CD8-positive, alpha-beta memory T cell (primary cell): ENCODE data around the gene PTGER1. TPM values are rescaled to one million over a fixed set of nuclear protein-coding genes. Genes with fewer than 3 reads are reported as not detected.

Source experiments
- CTCF ChIA-PET: fragments of 350-600 bp; sonication (Branson Sonifier 250); formaldehyde crosslinking; loops from one replicate; lab custom pipeline; 2021; ENCODE audit warnings: antibody characterized with exemption; lab: Charles Lee
- POLR2A ChIA-PET: fragments of 350-600 bp; sonication (Branson Sonifier 250); formaldehyde crosslinking; loops from one replicate; lab custom pipeline; 2021; ENCODE audit warnings: antibody characterized with exemption; lab: Charles Lee
- DNase-seq, 5 donors: peaks; one replicate each; pipeline versions ENCODE4 v3.0.0 to v3.0.0-alpha.2; 2020 to 2022; ENCODE audit warnings: mixed read lengths in 1 of 5
- H3K27ac ChIP-seq: one replicate; pipeline ENCODE4 v1.7.0; 2013; ENCODE audit warnings: low read depth, mild to moderate bottlenecking, low read length, moderate library complexity
- H3K27me3 ChIP-seq: 2 replicates; pipeline ENCODE4 v1.7.0; 2013; ENCODE audit warnings: low read length, mild to moderate bottlenecking; ENCODE audit not compliant: insufficient read depth, poor library complexity, severe bottlenecking
- H3K36me3 ChIP-seq: 2 replicates; pipeline ENCODE4 v1.7.0; 2013; ENCODE audit warnings: mild to moderate bottlenecking, low read length, moderate library complexity; ENCODE audit not compliant: insufficient read depth
- H3K4me1 ChIP-seq: 2 replicates; pipeline ENCODE4 v1.7.0; 2013; ENCODE audit warnings: mild to moderate bottlenecking, low read length, moderate library complexity; ENCODE audit not compliant: insufficient read depth
- H3K4me3 ChIP-seq: 2 replicates; pipeline ENCODE4 v1.7.0; 2013; ENCODE audit warnings: mild to moderate bottlenecking, low read length
- H3K9me3 ChIP-seq: 2 replicates; pipeline ENCODE4 v1.7.0; 2013; ENCODE audit warnings: mild to moderate bottlenecking, low read length
- H3K27ac Mint-ChIP-seq, 8 donors: one replicate each; pipeline ENCODE4 v1.8.0; 2020 to 2021; ENCODE audit warnings: mixed read lengths in 8 of 8, mild to moderate bottlenecking in 6 of 8, inconsistent platforms in 3 of 8, moderate library complexity in 3 of 8
- H3K27me3 Mint-ChIP-seq, 2 donors: one replicate each; pipeline ENCODE4 v1.8.0; 2020 to 2021; ENCODE audit warnings: mixed read lengths in 2 of 2, mild to moderate bottlenecking in 1 of 2, moderate library complexity in 1 of 2
- H3K36me3 Mint-ChIP-seq, 3 donors: one replicate each; pipeline ENCODE4 v1.8.0; 2020 to 2021; ENCODE audit warnings: mixed read lengths in 3 of 3, inconsistent platforms in 1 of 3, mild to moderate bottlenecking in 1 of 3
- H3K4me1 Mint-ChIP-seq, 3 donors: one replicate each; pipeline ENCODE4 v1.8.0; 2020 to 2021; ENCODE audit warnings: mixed read lengths in 3 of 3, inconsistent platforms in 1 of 3, mild to moderate bottlenecking in 1 of 3
- H3K4me3 Mint-ChIP-seq, 7 donors: one replicate each; pipeline ENCODE4 v1.8.0; 2020 to 2021; ENCODE audit warnings: mixed read lengths in 7 of 7, mild to moderate bottlenecking in 6 of 7, moderate library complexity in 4 of 7, inconsistent platforms in 2 of 7
- H3K9me3 Mint-ChIP-seq, 5 donors: one replicate each; pipeline ENCODE4 v1.8.0; 2020 to 2022; ENCODE audit warnings: mixed read lengths in 5 of 5, mild to moderate bottlenecking in 3 of 5, moderate library complexity in 2 of 5, inconsistent platforms in 1 of 5
- polyA plus RNA-seq: library from polyadenylated mRNA; unstranded; fragments of 300-500 nt; fragmentation: Illumina TruSeq; gene quantifications from one replicate; pipeline ENCODE4 v1.2.3, GENCODE V29; 2021
- total RNA-seq, 2 experiments: library from RNA; stranded (reverse); gene quantifications; one replicate each; pipeline ENCODE4 v1.2.3, GENCODE V29; 2021

Gene PTGER1
- total and polyA plus RNA-seq, 3 experiments from 2014 or later: not detected

DNA sequence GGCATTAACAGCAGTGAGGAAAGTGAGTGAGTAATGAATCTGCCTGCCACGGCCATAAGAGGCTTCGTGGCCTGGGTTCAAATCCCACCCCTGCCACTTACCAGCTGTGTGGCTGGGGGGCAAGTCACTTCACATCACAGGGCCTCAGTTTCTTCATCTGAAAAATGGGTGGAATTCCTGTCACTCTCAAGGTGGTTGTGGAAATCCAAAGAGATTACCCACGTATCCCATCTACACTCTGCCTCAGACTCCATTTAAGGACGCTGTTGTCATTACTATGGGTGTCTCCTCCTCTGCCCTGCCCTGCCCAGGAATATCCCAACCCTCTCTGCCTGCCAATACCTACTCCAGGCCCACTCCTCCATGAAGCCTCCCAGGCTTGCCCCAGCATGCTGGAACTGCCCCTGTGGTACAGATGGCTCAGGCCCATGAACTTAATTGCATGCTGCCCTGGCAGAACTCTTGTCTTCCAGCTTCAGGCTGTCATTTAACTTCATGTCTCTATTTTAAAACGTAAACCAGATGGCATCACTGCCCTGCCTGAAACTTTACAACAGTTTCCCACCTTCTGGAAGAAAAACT is 17.7 kb upstream of the PTGER1 start:
- no peaks in the 10 kb centered on the region for H3K27me3 Mint-ChIP-seq
- H3K27ac Mint-ChIP-seq: peak overlapping the region in 5 of 8 donors; percentile 38 to 77 (median 54)
- Histone ChIP-seq H3K36me3 (no peaks in the 10 kb centered on the region), H3K4me1 (peaks cover 24% of the 10 kb centered on the region), H3K27ac (no peak overlapping the region), H3K9me3 (no peaks in the 10 kb centered on the region), H3K4me3 (no peak overlapping the region), H3K27me3 (no peaks in the 10 kb centered on the region)
- peak overlapping the region in 2 of 7 donors; percentile 24 to 40 for H3K4me3 Mint-ChIP-seq
- CTCF ChIA-PET: interaction anchor here (0.9 kb wide), 1 partner anchor 13 kb away, joined by 5 read pairs; no protein-coding TSS in a partner anchor
- DNase-seq: no peak
- POLR2A ChIA-PET: interaction anchor here (0.6 kb wide), 1 partner anchor 19 kb away, joined by 4 read pairs; no protein-coding TSS in a partner anchor
- no peaks in the 10 kb centered on the region for H3K9me3 Mint-ChIP-seq
- peaks cover 19 to 34% (median 33%) of the 10 kb centered on the region in 3 donors for H3K4me1 Mint-ChIP-seq
- H3K36me3 Mint-ChIP-seq: peaks cover 5 to 36% (median 10%) of the 10 kb centered on the region in 3 donors

DNA sequence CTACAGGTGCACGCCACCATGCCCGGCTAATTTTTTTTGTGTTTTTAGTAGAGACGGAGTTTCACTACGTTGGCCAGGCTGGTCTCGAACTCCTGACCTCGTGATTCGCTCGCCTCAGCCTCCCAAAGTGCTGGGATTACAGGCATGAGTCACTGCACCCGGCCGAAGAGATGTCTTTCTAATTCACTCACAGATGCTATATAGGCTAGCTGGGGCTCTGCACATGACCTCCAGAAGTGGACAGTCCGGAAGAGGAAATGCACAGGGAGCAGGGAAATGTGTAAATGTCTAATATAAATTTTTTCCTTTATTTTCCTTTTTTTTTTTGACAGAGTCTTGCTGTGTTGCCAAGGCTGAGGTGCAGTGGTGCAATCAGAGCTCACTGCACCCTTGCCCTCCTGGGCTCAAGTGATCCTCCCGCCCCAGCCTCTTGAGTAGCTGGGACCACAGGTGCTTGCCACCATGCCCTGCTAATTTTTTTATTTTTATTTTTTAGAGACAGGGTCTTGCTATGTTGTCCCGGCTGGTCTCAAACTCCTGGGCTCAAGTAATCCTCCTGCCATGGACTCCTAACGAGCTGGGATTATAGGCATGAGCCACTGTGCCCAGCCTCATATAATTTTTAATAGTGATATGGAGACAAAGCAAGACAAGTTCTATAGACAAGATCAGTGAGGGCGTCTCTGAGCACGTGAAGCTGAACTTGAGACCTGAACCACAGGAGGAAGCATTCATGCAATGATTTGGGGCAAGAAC is 12.4 kb upstream of the PTGER1 start:
- Mint-ChIP-seq H3K4me1 (peaks cover 7 to 9% (median 7%) of the 10 kb centered on the region in 3 donors), H3K27ac (no peak overlapping the region), H3K27me3 (no peaks in the 10 kb centered on the region), H3K9me3 (no peaks in the 10 kb centered on the region), H3K4me3 (no peak overlapping the region), H3K36me3 (peaks cover 5 to 40% (median 7%) of the 10 kb centered on the region in 3 donors)
- H3K36me3 ChIP-seq: no peaks in the 10 kb centered on the region
- H3K27ac ChIP-seq: no peak overlapping the region
- H3K4me3 ChIP-seq: no peak overlapping the region
- peaks cover 5% of the 10 kb centered on the region for H3K4me1 ChIP-seq
- no peaks in the 10 kb centered on the region for H3K9me3 ChIP-seq
- DNase-seq: no peak
- ChIA-PET CTCF (interaction anchor here (0.9 to 2.8 kb wide), 7 partner anchors 8 to 69 kb away, joined by 3 to 18 read pairs (median 5); no protein-coding TSS in a partner anchor), POLR2A (interaction anchor here (0.6 kb wide), 1 partner anchor 165 kb away, joined by 14 read pairs; no protein-coding TSS in a partner anchor)
- H3K27me3 ChIP-seq: no peaks in the 10 kb centered on the region

GRCh38 chr19:14482172-14482941 is 7.2 kb upstream of the PTGER1 start:
- DNase-seq: no peak
- Mint-ChIP-seq H3K27ac (no peak overlapping the region), H3K36me3 (peaks cover 0 to 27% (median 1%) of the 10 kb centered on the region in 3 donors), H3K9me3 (no peaks in the 10 kb centered on the region), H3K27me3 (no peaks in the 10 kb centered on the region), H3K4me3 (peak overlapping the region in 1 of 7 donors; percentile 13), H3K4me1 (peaks cover 6 to 11% (median 9%) of the 10 kb centered on the region in 3 donors)
- CTCF ChIA-PET: interaction anchor here (1.6 to 5.7 kb wide), 4 partner anchors 10 to 134 kb away, joined by 4 to 29 read pairs (median 12); no protein-coding TSS in a partner anchor
- POLR2A ChIA-PET: no interaction called here
- no peaks in the 10 kb centered on the region for H3K36me3 ChIP-seq
- H3K4me1 ChIP-seq: peaks cover 5% of the 10 kb centered on the region
- H3K4me3 ChIP-seq: no peak overlapping the region
- H3K9me3 ChIP-seq: no peaks in the 10 kb centered on the region
- H3K27ac ChIP-seq: no peak overlapping the region
- no peaks in the 10 kb centered on the region for H3K27me3 ChIP-seq

GRCh38 chr19:14480700-14481079 is 5.5 kb upstream of the PTGER1 start:
- no peaks in the 10 kb centered on the region for H3K9me3 Mint-ChIP-seq
- H3K9me3 ChIP-seq: no peaks in the 10 kb centered on the region
- H3K27me3 Mint-ChIP-seq: peaks cover 4 to 9% of the 10 kb centered on the region in 2 donors
- peaks cover 5% of the 10 kb centered on the region for H3K4me1 ChIP-seq
- no peaks in the 10 kb centered on the region for H3K27me3 ChIP-seq
- ChIA-PET CTCF (interaction anchor here (0.7 to 5.7 kb wide), 35 partner anchors 8 to 344 kb away, joined by 3 to 29 read pairs (median 5); partner anchors contain the start of genes ADGRE5 and ASF1B), POLR2A (interaction anchor here (0.6 to 0.9 kb wide), 2 partner anchors 8 to 93 kb away, joined by 3 to 5 read pairs; no protein-coding TSS in a partner anchor)
- peak overlapping the region in 5 of 7 donors; percentile 15 to 63 (median 24) for H3K4me3 Mint-ChIP-seq
- peaks cover 10 to 18% (median 12%) of the 10 kb centered on the region in 3 donors for H3K4me1 Mint-ChIP-seq
- no peak overlapping the region for H3K27ac ChIP-seq
- no peak overlapping the region for H3K4me3 ChIP-seq
- DNase-seq: no peak
- H3K36me3 Mint-ChIP-seq: peaks cover 1 to 23% (median 7%) of the 10 kb centered on the region in 3 donors
- no peaks in the 10 kb centered on the region for H3K36me3 ChIP-seq
- peak overlapping the region in 2 of 8 donors; percentile 66 to 75 for H3K27ac Mint-ChIP-seq

DNA sequence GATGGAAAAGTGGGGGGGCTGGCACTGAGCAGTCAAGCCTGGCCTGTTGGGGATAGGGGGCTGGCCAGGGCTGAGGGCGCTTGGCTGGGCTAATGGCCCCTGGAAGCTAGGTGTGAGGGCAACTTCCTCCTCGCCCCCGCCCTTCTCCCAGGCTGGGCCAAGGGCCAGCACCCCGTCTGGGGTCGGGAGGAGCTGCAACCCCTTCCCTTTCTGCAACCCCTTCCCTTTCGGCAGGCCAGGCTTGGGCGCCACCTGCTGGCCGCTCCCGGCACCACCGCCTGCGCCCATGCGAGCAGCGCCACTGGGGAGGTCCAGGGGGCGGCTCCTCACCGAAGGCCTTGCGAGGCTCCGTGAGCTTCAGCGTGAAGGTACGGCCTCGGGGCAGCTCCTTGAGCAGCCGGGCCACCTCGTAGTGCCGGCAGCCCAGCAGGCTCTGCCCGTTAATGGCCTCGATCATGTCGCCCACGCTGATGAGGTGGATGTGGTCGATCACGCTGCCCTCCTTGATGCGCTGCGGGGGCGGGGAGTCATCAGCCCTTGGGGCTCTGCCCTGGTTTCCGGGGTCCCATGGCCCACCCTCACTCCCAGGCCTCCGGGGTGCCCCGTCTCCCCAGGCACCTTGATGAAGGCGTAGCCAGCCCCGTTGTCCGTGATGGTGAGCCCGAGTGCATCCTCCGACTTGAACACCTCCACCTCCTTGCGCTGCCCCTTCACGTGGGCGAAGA is 5.0 kb upstream of the PTGER1 start:
- Mint-ChIP-seq H3K36me3 (peaks cover 1 to 23% (median 7%) of the 10 kb centered on the region in 3 donors), H3K4me1 (peaks cover 12 to 23% (median 16%) of the 10 kb centered on the region in 3 donors), H3K9me3 (no peaks in the 10 kb centered on the region), H3K27ac (peak overlapping the region in 1 of 8 donors; percentile 66), H3K4me3 (peak overlapping the region in 2 of 7 donors; percentile 49 to 63), H3K27me3 (peaks cover 9 to 10% of the 10 kb centered on the region in 2 donors)
- peaks cover under 1% of the 10 kb centered on the region for H3K27me3 ChIP-seq
- H3K27ac ChIP-seq: no peak overlapping the region
- H3K4me1 ChIP-seq: peaks cover 10% of the 10 kb centered on the region
- ChIA-PET CTCF (interaction anchor here (0.7 to 5.7 kb wide), 38 partner anchors 9 to 706 kb away, joined by 3 to 29 read pairs (median 5); partner anchors contain the start of genes ADGRE5, ASF1B, C19orf53 and DNAJB1), POLR2A (interaction anchor here (0.6 to 0.9 kb wide), 3 partner anchors 7 to 110 kb away, joined by 3 to 5 read pairs (median 4); no protein-coding TSS in a partner anchor)
- peak; percentile 58 to 78 (median 62) for DNase-seq
- no peak overlapping the region for H3K4me3 ChIP-seq
- no peaks in the 10 kb centered on the region for H3K36me3 ChIP-seq
- no peaks in the 10 kb centered on the region for H3K9me3 ChIP-seq

DNA sequence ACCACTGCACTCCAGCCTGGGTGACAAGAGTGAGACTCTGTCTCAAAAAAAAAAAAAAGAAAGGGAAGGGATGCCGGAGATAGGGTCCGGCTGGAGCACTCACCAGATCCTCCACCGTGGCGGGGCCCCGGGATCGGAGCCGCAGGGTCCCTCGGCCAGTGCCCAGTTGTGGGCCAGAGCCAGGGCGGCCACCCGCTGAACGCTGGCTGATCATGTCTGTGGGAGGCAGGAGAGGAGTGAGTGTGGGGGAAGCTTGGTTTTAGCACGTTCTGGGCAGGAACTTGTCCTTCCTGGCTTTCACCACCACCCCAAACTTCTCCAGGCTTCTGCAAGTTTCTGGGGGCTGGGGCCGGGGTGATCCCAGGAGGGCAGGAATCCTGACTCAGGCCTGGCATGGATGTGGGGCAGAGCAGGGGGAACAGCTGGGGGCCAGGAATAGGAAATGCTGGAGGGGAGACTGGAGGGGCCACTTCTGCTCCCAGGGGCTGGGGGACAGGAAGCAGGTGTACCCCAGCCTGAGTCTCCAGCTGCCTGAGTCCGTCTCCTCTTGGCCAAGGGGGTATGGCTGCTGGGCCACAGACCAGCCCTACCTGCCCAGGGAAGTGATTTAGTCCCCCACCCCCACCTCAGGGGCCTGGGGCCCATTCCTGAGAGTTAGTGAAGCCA is 4.3 kb upstream of the PTGER1 start:
- H3K27me3 ChIP-seq: peaks cover 7% of the 10 kb centered on the region
- no peak for DNase-seq
- H3K36me3 ChIP-seq: no peaks in the 10 kb centered on the region
- H3K4me3 Mint-ChIP-seq: no peak overlapping the region
- H3K9me3 Mint-ChIP-seq: no peaks in the 10 kb centered on the region
- H3K27ac Mint-ChIP-seq: no peak overlapping the region
- POLR2A ChIA-PET: interaction anchor here (0.6 to 0.7 kb wide), 2 partner anchors 109 to 705 kb away, joined by 4 to 5 read pairs; partner anchors contain the start of gene C19orf53
- no peaks in the 10 kb centered on the region for H3K9me3 ChIP-seq
- peaks cover 1 to 23% (median 7%) of the 10 kb centered on the region in 3 donors for H3K36me3 Mint-ChIP-seq
- CTCF ChIA-PET: interaction anchor here (0.7 to 5.7 kb wide), 35 partner anchors 9 to 705 kb away, joined by 3 to 29 read pairs (median 5); partner anchors contain the start of genes ADGRE5, ASF1B, C19orf53 and DNAJB1
- peaks cover 13 to 14% of the 10 kb centered on the region in 2 donors for H3K27me3 Mint-ChIP-seq
- no peak overlapping the region for H3K4me3 ChIP-seq
- peaks cover 16 to 29% (median 21%) of the 10 kb centered on the region in 3 donors for H3K4me1 Mint-ChIP-seq
- H3K4me1 ChIP-seq: peaks cover 16% of the 10 kb centered on the region
- no peak overlapping the region for H3K27ac ChIP-seq
